WERI-Rb-1 (cell line): ENCODE data around the gene ADAM21.

Experiments used
- DNase-seq: peaks from one replicate; pipeline ENCODE4 v3.0.0-alpha.2; 2020
- H3K27ac ChIP-seq: fragments of 250-450 bp; sonication (Bioruptor Pico); 2 replicates; pipeline ENCODE4 v1.5.1; 2020; ENCODE audit warnings: mild to moderate bottlenecking, moderate library complexity
- H3K27me3 ChIP-seq: fragments of 250-450 bp; sonication (Bioruptor Pico); 2 replicates; pipeline ENCODE4 v1.5.1; 2021; ENCODE audit warnings: mild to moderate bottlenecking, low read depth, moderate library complexity; ENCODE audit not compliant: insufficient read depth, severe bottlenecking
- H3K36me3 ChIP-seq: fragments of 250-450 bp; sonication (Bioruptor Pico); 2 replicates; pipeline ENCODE4 v1.5.1; 2020; ENCODE audit warnings: mild to moderate bottlenecking, moderate library complexity
- H3K4me3 ChIP-seq: 2 replicates; pipeline ENCODE4 v1.5.1; 2011; ENCODE audit warnings: low read depth, mild to moderate bottlenecking, control low read depth, low read length
- H3K9me3 ChIP-seq: fragments of 250-450 bp; sonication (Bioruptor Pico); 2 replicates; pipeline ENCODE4 v1.5.1; 2021; ENCODE audit warnings: mild to moderate bottlenecking, moderate library complexity; ENCODE audit not compliant: severe bottlenecking
- CTCF ChIP-seq: IDR thresholded peaks from 2 replicates; pipeline ENCODE4 v1.5.1; 2011; ENCODE audit warnings: low read depth, mild to moderate bottlenecking, control low read depth, inconsistent platforms, low read length

The ADAM21 gene

GRCh38 chr14:70489579-70490200, 37.7 kb downstream of the ADAM21 start:
- no peaks in the 10 kb centered on the region for H3K36me3 ChIP-seq

GRCh38 chr14:70498191-70498590, 46.2 kb downstream of the ADAM21 start:
- H3K27me3 ChIP-seq, result no peaks in the 10 kb centered on the region
- no peaks in the 10 kb centered on the region for H3K36me3 ChIP-seq
- no peak overlapping the region for H3K27ac ChIP-seq
- peaks cover 2% of the 10 kb centered on the region for H3K9me3 ChIP-seq
- DNase-seq, result no peak
- no peak for TF ChIP-seq CTCF
- H3K4me3 ChIP-seq, result no peak overlapping the region

More at GRCh38 chr14:70489579-70490200, 37.7 kb downstream of the ADAM21 start:
- no peak overlapping the region for H3K27ac ChIP-seq
- H3K27me3 ChIP-seq, result no peaks in the 10 kb centered on the region
- DNase-seq, result no peak
- H3K9me3 ChIP-seq, result peaks cover 8% of the 10 kb centered on the region
- TF ChIP-seq CTCF, result no peak
- no peak overlapping the region for H3K4me3 ChIP-seq
